Endothelial cell of umbilical vein (primary cell): ENCODE data around the gene C17orf58.
"Not testable (repeated sequence)": the region's sequence is repeated elsewhere in the genome, so short reads cannot be mapped to it uniquely, and the experiment has no call there.

ENCODE experiments used
- EZH2 ChIP-seq: IDR thresholded peaks from 2 replicates; pipeline ENCODE4 v1.6.1; 2012; ENCODE audit warnings: borderline replicate concordance, low read depth, mild to moderate bottlenecking, moderate library complexity, low read length, inconsistent platforms; ENCODE audit not compliant: severe bottlenecking
- MYC ChIP-seq: IDR thresholded peaks from one replicate; pipeline ENCODE4 v1.6.1; 2011; ENCODE audit warnings: mild to moderate bottlenecking, low read depth, low read length
- POLR2A ChIP-seq: IDR thresholded peaks from 2 replicates; pipeline ENCODE4 v1.6.1; 2012; ENCODE audit warnings: low read depth, mild to moderate bottlenecking, control low read depth, low read length
- POLR2AphosphoS5 ChIP-seq: IDR thresholded peaks from 2 replicates; pipeline ENCODE4 v1.6.1; 2012; ENCODE audit warnings: low read depth, mild to moderate bottlenecking, control low read depth, low read length, moderate library complexity; ENCODE audit not compliant: insufficient read depth
- TF ChIP-seq, protein P1 (sequence below), 2 donors: IDR thresholded peaks; 1 replicate in 1 of 2; 2 replicates in 1 of 2; pipeline ENCODE4 v1.5.1; 2011; ENCODE audit warnings: low read length in 2 of 2, mild to moderate bottlenecking in 2 of 2, moderate library complexity in 2 of 2, control low read depth in 1 of 2, inconsistent platforms in 1 of 2, low read depth in 1 of 2; ENCODE audit not compliant: insufficient read depth in 1 of 2; ENCODE audit errors: extremely low read depth in 1 of 2
- TF ChIP-seq, protein P2 (sequence below): IDR thresholded peaks from 2 replicates; pipeline ENCODE4 v1.6.1; 2011; ENCODE audit not compliant: insufficient read depth, insufficient read length

GRCh38 chr17:67963145-67963572 is 33.1 kb downstream of the C17orf58 start:
- not testable (repeated sequence) for TF ChIP-seq POLR2A, POLR2AphosphoS5, EZH2, MYC
- TF ChIP-seq, protein P1, sequence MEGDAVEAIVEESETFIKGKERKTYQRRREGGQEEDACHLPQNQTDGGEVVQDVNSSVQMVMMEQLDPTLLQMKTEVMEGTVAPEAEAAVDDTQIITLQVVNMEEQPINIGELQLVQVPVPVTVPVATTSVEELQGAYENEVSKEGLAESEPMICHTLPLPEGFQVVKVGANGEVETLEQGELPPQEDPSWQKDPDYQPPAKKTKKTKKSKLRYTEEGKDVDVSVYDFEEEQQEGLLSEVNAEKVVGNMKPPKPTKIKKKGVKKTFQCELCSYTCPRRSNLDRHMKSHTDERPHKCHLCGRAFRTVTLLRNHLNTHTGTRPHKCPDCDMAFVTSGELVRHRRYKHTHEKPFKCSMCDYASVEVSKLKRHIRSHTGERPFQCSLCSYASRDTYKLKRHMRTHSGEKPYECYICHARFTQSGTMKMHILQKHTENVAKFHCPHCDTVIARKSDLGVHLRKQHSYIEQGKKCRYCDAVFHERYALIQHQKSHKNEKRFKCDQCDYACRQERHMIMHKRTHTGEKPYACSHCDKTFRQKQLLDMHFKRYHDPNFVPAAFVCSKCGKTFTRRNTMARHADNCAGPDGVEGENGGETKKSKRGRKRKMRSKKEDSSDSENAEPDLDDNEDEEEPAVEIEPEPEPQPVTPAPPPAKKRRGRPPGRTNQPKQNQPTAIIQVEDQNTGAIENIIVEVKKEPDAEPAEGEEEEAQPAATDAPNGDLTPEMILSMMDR (IDR thresholded peaks at IDR 0.05; ENCODE audit: extremely low read depth in 1 of 2, insufficient read depth in 1 of 2, low read depth in 1 of 2, low read length in 2 of 2), result peak; percentile 24 to 31
- TF ChIP-seq, protein P2, sequence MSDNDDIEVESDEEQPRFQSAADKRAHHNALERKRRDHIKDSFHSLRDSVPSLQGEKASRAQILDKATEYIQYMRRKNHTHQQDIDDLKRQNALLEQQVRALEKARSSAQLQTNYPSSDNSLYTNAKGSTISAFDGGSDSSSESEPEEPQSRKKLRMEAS, result not testable (repeated sequence)
